ENCODE measurements around the gene DELE1. TPM values are rescaled to one million over a fixed set of nuclear protein-coding genes. Genes with fewer than 3 reads are reported as not detected.

DELE1 gene
- total and polyA plus RNA-seq, 2 donors (not counting 3 experiments of a cell fraction or from before 2014, with no cell fraction given), result 105 to 121 TPM

GRCh38 chr5:141945511-141946051 is 21.9 kb downstream of the DELE1 start:
- FAIRE-seq (peak; percentile 37), DNase-seq (ENCODE audit: low read depth, low spot score) (no peak)
- H3K27me3 ChIP-seq (ENCODE audit: control insufficient read depth in 2 of 2, insufficient read depth in 2 of 2, low read length in 2 of 2), result no peaks in the 10 kb centered on the region
- no peak overlapping the region for H3K27ac ChIP-seq (ENCODE audit: insufficient read depth, low read depth, low read length)
- no peaks in the 10 kb centered on the region for H3K36me3 ChIP-seq (ENCODE audit: control insufficient read depth in 2 of 2, extremely low read depth in 1 of 2, insufficient read depth in 2 of 2, low read length in 2 of 2)
- H3K4me1 ChIP-seq (ENCODE audit: control insufficient read depth, extremely low read depth, insufficient read depth, low read length), result peaks cover 47% of the 10 kb centered on the region
- BruUV-seq (replicated peaks), result no TSS peak
- peak overlapping the region; percentile 34 for H2AFZ ChIP-seq (ENCODE audit: low read depth, low read length)
- H3K9me3 ChIP-seq (replicated peaks; ENCODE audit: control insufficient read depth, insufficient read depth, low read length), result no peaks in the 10 kb centered on the region
- POLR2A ChIA-PET, result no interaction called here
- H3K4me2 ChIP-seq (ENCODE audit: insufficient read depth, low read length), result no peak overlapping the region
- no peak overlapping the region for H3K9ac ChIP-seq (replicated peaks; ENCODE audit: extremely low read depth, insufficient read depth, low read length)
- dilution Hi-C loops (cut with MboI; ENCODE audit: extremely low pct_ligation_motif_present, low sequenced_read_pairs), result no loop called here
- CTCF ChIA-PET, result interaction anchor here (0.7 to 10.9 kb wide), 4 partner anchors 12 to 66 kb away, joined by 3 to 244 read pairs (median 5); partner anchors contain the start of gene PCDH12
- H4K20me1 ChIP-seq (replicated peaks; ENCODE audit: control insufficient read depth, extremely low read depth, insufficient read depth, low read length), result no peaks in the 10 kb centered on the region
- no peaks in the 10 kb centered on the region for H3K9me1 ChIP-seq (replicated peaks; ENCODE audit: control insufficient read depth, extremely low read depth, insufficient read depth, low read length)
- no peak overlapping the region for H3K4me3 ChIP-seq (replicated peaks in 1 of 3; ENCODE audit: insufficient read depth in 1 of 3, low read depth in 1 of 3, low read length in 3 of 3)
- H3K79me2 ChIP-seq (ENCODE audit: control insufficient read depth, insufficient read depth, low read length), result no peaks in the 10 kb centered on the region
- intact Hi-C loops (cut with micrococcal nuclease), result no loop called here
- no peak for TF ChIP-seq POLR2AphosphoS5 (IDR thresholded peaks at IDR 0.05; ENCODE audit: insufficient read depth, low read depth, low read length)
- TF ChIP-seq JUN (IDR thresholded peaks at IDR 0.05; ENCODE audit: borderline replicate concordance, insufficient read depth, insufficient read length, low read depth), result no peak
- TF ChIP-seq EZH2 (IDR thresholded peaks at IDR 0.05; ENCODE audit: borderline replicate concordance, low read depth, low read length, severe bottlenecking), result no peak
- TF ChIP-seq GATA2 (IDR thresholded peaks at IDR 0.05; ENCODE audit: insufficient read depth, insufficient read length, low read depth, low read length), result no peak
- TF ChIP-seq FOS (IDR thresholded peaks at IDR 0.05; ENCODE audit: borderline replicate concordance, insufficient read depth, low read length), result no peak
- no peak for TF ChIP-seq CTCF (IDR thresholded peaks at IDR 0.05; ENCODE audit: extremely low read depth in 1 of 2, insufficient read depth in 1 of 2, low read depth in 1 of 2, low read length in 2 of 2)
- TF ChIP-seq MYC (IDR thresholded peaks at IDR 0.05; ENCODE audit: low read depth, low read length), result no peak
- no peak for TF ChIP-seq POLR2A (IDR thresholded peaks at IDR 0.05; ENCODE audit: low read depth, low read length)
- no peak for TF ChIP-seq MAX (IDR thresholded peaks at IDR 0.05; ENCODE audit: insufficient read depth, insufficient read length)

Data from endothelial cell of umbilical vein (primary cell).